T47D (cell line): ENCODE data around the gene GCLC.

ENCODE experiments used
- DNase-seq, 2 experiments: peaks; one replicate each; pipeline versions ENCODE4 v3.0.0 to v3.0.0-alpha.2; 2011 to 2012; ENCODE audit warnings: low read depth in 1 of 2, low spot score in 1 of 2
- JUND ChIP-seq: IDR thresholded peaks from 2 replicates; pipeline ENCODE4 v1.6.1; 2012; ENCODE audit warnings: low read depth
- in situ Hi-C: cut with HindIII; loops from 2 replicates; pipeline ENCODE4 v1.10.0; 2016; ENCODE audit warnings: low sequenced_read_pairs, low pct_unique_long_range_greater_than_20kb

GCLC gene

DNA sequence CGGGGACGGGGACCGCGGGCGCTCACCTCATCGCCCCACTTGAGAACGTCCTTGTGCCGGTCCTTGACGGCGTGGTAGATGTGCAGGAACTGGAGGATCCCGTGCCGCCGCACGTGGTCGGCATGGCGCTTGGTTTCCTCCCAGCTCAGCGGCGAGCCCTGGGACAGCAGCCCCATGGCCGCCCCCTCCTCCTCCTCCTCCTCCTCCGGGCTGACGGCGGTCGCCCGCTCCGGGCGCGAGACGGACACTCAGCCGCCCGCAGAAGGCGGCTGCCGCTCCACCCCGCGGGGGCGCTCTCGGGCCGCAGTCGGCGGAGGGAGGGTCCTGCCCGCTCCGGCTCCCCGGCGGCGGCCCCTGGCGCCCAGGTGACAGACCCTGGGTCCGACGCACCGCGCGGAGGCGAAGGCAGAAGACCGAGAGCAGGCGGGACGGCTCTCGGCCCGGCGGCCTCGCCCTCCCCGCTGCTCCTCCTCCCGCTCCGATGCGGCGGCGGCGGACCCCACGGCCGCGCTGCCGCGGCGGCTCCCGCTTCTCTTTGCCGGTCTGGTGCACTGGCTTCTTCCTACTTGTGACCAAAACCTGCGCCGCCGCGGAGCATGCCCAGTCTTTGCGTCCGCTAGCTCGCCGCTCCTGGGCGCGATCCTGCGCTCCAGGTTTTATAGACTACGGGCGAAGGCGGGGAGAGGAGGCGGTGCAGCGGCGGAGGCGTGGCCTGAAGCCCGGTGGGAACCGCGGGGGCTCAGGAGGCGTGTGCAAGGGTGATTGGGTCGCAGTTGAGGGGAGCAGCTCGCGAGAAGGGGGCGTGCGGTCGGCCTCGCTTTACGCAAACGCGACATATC is at the start of gene GCLC:
TSS of gene GCLC (minus strand) at position 632 of the 839 bp plus-strand sequence. CDS start at position 176, 456 bp downstream.
- in situ Hi-C loops: no loop called here
- peak; percentile 90 to 97 for DNase-seq
- TF ChIP-seq JUND: peak; percentile 79; the same call in 1 of the 2 replicates

DNA sequence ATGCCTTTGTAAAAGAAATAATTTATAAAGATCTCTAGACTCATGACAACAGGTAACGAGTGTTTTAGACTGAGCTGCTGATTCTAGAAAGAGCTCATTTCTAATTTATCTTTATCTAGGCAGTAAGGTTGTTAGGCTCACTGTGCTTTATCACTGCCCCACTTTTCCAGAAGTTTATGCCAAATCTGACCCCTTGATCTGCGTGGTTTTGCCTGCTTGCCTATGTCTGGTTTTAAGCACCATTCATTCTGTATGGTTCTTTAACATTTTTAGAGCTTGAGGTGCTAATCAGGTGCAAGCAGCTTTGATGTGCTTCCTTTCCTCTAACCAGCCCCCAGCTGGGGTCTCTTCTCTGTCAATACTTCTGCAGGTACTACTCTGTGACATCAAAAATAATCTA is 49.7 kb upstream of the GCLC start:
- in situ Hi-C loops: no loop called here
- TF ChIP-seq JUND: no peak
- DNase-seq: no peak

DNA sequence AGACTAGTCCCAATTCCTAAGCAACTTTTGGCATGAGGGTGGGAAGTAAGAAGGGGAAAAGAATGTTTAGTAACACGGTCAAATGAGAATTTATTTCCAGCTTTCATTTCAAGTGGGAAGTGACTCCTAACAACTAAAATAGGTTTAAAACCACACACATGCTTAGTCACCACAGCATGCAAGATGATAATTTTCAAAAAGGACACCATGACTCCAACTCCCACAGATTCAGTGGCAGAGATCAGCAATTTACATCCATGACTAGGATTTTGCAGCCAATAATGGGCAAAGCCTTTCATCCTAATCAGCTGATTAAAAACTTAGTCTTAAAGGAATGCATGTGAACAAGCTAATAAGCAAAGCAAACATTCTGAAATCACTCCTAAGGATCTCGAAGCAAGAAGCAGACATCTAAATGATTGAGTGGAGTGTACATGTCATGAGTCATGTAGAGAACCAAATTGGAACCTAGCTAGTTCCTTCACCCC is 48.1 kb upstream of the GCLC start:
- in situ Hi-C loops: no loop called here
- TF ChIP-seq JUND: no peak
- DNase-seq: no peak

DNA sequence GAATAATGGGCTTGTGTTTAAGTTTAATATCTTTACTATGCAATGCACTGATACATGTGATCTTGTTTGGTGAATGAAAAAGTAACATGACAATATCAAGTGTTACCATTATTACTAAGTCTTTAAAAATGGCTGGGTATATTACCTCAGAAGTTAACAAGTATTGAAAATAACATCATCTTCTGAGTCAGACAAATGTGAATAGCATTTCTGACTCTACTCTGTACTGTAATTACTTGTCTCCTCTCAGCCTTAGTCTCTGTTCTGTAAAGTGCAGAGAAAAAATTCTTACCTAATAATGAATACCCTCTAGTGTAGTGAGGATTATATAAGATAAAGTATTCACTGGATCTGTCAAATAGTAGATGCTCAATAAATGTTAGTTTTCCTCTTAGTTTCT is 47.0 kb upstream of the GCLC start:
- TF ChIP-seq JUND: no peak
- in situ Hi-C loops: no loop called here
- no peak for DNase-seq

DNA sequence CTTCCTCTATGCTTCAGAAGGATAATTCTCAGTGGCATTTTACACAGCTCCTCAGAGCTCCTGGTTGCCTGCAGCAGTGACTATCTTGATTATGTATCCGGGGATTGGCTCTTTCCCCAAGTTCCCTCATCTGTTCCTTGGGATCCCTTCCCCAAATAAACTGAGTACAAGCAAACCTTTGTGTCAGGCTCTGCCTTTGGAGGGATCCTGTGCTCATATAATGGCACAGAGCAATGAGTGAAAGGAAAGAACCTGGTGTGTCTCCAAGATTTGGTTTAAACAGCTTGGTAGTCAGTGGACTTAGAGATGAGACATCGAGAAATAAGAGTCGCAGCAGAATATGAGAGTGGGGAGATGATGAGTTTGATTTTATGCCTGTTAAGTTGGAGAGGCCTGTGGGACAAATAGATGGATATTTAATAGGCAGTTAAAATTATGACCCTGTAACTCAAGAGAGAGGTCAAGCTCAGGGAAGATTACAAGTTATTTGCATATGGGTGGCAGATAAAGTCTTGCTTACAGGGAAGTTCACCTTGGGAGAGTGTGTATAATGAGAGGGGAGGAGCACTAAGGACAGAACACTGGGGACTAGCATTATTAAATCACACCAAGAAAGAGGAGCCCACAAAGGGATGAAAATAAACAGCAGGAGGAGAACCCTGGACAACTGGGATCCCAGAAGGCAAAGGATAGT is 44.1 kb upstream of the GCLC start:
- in situ Hi-C loops: no loop called here
- TF ChIP-seq JUND: no peak
- DNase-seq: no peak

DNA sequence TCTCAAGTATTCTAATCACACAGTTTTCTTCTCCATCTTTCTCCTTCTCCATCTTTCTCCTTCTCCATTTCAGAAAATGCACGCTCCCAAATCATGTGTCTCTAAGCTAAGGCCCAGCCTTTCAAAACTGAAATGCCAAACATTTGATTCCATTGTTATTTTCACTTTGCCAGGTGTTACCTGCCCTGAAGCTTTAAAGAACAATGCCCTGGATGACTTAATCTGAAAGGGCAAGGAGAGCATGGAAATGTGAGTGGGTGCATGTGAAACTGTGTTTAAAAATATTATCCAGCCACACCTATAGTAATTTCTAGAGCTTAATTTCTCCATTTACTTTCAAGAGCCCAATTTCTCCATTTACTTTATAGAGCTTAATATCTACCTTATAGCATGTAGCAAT is 42.4 kb upstream of the GCLC start:
- in situ Hi-C loops: no loop called here

DNA sequence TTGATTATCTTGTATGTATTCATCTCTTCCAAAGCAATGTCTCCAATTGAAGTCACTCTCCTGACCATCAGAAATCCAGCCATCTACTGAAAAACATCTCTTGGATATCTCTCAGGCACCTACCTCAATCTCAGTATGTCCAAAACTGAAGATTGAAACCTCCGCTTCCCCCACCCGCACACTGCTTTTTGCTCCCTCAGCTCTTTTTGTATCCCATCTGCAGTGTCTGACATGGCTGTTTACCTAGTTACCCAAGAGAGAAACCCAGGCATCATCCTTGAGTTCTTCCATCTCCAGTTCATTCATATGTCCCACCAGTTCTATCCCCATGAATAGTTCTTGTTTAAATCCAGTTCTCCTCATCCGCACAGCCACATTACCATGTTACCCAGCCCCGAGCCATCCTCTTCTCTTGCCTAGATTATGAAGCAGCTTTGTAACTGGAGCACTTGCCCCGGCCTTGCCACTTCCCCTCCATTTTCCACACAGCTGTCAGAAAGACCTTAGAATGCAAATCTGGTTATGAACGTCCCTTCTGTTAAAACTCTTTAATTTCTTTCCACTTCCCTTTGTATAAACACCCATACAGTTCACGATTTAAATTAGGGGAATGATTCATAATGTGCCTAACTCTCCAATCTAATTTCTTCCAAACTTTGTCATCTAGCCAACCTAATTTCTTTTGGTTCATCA is 40.5 kb upstream of the GCLC start:
- no peak for TF ChIP-seq JUND
- no peak for DNase-seq
- in situ Hi-C loops: no loop called here

More for the DNA sequence above, 42.4 kb upstream of the GCLC start:
- no peak for TF ChIP-seq JUND
- DNase-seq: no peak

DNA sequence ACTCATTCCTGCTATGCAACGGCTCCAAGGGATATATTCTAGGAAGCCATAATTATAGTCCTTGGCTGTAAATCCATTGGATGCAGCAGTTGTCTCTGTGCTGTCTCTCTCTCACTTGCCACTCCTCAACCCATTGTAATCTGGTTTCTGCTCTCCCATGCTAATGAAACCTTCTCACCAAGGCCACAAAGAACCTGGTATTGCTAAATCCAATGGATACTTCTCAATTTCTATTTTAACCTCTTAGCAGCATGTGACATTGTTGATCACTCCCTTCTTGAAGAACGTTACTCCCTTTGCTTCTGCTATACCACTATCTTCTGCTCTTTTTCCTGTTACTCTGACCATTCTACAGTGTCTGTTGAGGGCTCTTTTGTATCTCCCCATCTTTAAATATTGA is 39.8 kb upstream of the GCLC start:
- no peak for DNase-seq
- TF ChIP-seq JUND: no peak
- in situ Hi-C loops: no loop called here

DNA sequence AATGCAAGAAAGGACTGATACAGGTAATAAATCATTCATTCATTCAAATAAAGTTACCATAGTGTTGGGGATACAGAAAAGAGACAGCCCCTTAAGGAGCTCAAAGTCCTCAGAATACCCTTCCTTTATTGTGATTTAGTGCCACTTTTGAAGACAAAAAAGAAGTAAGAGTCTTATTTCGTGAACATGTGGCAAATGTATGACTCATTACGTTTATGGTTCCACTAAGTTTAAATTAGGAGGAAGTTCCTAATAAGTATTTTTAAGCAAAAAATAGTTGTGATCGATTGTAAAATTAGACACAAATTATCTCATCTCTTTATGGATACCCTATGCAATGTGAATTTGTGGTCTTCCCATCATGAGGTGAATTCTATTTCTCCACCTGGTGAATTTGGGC is 38.5 kb upstream of the GCLC start:
- in situ Hi-C loops: no loop called here
- TF ChIP-seq JUND: no peak
- DNase-seq: no peak

DNA sequence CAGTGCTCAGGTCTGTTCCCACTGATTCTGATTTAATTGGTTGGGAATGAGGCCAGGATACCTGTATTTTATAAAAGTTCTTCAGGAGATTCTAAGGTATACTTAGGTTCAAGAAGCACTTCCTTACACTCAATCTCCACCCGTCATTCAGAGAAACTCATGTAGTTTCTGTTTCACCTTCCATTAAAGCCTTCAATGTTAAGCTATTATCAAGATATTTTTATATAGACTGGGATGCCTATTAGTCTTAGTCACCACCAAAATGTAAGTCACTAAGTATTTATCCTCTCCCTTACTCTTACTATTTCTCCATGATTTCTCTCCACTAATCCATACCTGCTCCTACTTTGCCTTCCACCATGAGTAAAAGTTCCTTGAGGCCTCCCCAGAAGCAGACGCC is 38.1 kb upstream of the GCLC start:
- in situ Hi-C loops: no loop called here
- no peak for TF ChIP-seq JUND
- no peak for DNase-seq

DNA sequence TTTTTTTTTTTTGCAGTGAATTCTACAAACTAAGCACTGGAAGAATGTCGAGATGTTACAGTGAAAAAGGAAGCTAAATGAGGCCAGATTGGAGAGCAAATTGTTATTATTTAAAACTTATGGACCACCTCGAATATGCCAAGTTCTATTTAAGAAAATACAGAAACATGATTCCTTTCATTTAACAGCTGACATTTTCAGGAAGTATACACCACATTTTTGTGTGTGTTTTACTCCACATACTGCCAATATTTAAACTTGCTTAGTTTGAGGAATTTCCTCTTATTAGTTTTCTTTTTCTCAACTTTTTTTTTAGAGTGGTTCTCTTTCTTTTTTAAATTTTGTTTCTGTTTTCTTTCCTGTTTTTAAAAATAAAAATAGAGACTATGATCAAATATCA is 37.0 kb upstream of the GCLC start:
- no peak for TF ChIP-seq JUND
- in situ Hi-C loops: no loop called here
- DNase-seq: no peak

DNA sequence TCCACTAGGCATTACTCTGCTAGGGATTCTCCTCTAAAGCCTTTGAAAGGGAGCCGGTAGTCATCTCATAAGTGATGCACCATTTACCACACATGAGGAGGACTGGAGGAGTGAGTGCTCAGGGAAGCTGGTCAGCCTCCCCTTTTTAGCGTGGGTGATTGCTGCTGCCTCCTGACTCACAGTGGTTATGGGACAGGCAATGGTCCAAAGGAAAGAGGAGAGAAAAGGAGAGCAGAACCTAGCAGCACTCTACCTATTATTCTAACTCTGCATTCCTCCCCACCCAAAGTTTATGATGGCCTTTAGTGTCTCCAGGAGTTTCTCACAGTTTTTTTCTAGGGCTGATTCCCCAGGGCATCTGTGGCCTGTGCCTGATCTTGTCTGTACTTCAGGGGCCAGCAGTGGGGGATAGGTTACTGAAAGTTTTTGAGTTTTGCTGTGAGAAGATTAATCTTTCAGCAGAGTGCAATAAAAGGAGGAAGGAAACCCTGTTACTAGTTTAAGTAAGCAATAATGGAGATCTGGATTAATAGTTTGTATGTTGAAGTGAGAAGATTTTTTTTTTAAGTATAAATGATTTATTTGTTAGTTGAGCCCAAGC is 36.4 kb upstream of the GCLC start:
- DNase-seq: no peak
- in situ Hi-C loops: no loop called here
- no peak for TF ChIP-seq JUND
